Activated T-cell treated with anti-CD3 and anti-CD28 coated beads, Interleukin-2, amount 50 U/mL, for 24 hours (primary cell): ENCODE data around the gene PRDM11.

Source experiments
- DNase-seq: peaks from one replicate; pipeline ENCODE4 v3.0.0-alpha.2; 2020
- H3K27ac Mint-ChIP-seq: 2 replicates; pipeline ENCODE4 v1.8.0; 2020; ENCODE audit warnings: mild to moderate bottlenecking, mixed read lengths
- H3K27me3 Mint-ChIP-seq: 2 replicates; pipeline ENCODE4 v1.8.0; 2020; ENCODE audit warnings: mixed read lengths
- H3K36me3 Mint-ChIP-seq: 2 replicates; pipeline ENCODE4 v1.8.0; 2020; ENCODE audit warnings: low read depth, mixed read lengths
- H3K4me1 Mint-ChIP-seq: 2 replicates; pipeline ENCODE4 v1.8.0; 2020; ENCODE audit warnings: low read depth, mixed read lengths
- H3K4me3 Mint-ChIP-seq: 2 replicates; pipeline ENCODE4 v1.8.0; 2020; ENCODE audit warnings: mild to moderate bottlenecking, moderate library complexity, mixed read lengths
- H3K9me3 Mint-ChIP-seq: 2 replicates; pipeline ENCODE4 v1.8.0; 2020; ENCODE audit warnings: mixed read lengths

PRDM11 gene

DNA sequence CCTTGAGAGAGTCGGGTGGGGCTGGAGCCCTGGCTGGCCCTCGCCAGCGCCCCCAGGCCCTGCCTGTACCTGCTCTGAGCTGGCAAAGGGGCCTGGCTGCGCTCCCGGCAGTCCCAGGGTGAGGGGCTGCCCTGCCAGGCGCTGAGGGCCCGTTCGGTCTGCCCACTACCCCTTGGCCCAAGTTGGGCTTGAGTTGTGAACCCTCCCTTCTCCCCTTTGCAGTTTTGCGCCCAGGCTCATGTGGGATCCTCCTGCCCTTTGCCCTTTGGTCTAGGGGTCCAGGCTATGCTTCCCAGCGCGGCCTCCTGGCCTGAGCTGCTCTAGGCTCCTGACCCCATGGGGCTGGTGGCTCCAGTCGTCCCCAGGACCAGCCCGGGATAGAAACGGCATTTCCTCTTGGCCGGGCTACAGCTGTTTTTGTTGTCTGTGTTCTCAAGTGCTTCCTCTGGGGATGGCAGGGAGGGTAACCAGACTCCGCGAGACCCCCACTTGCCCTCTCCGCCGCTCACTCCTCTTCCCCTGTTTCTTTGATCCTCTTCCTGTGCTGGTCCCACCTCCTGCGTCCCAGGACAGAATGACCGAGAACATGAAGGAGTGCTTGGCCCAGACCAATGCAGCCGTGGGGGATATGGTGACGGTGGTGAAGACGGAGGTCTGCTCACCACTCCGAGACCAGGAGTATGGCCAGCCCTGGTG lies 34.9 kb downstream of the PRDM11 start:
- peaks cover 14% of the 10 kb centered on the region for H3K4me1 Mint-ChIP-seq
- no peaks in the 10 kb centered on the region for H3K9me3 Mint-ChIP-seq
- peaks cover 4% of the 10 kb centered on the region for H3K36me3 Mint-ChIP-seq
- peaks cover 29% of the 10 kb centered on the region for H3K27me3 Mint-ChIP-seq
- H3K27ac Mint-ChIP-seq = no peak overlapping the region
- no peak overlapping the region for H3K4me3 Mint-ChIP-seq
- DNase-seq = no peak

DNA sequence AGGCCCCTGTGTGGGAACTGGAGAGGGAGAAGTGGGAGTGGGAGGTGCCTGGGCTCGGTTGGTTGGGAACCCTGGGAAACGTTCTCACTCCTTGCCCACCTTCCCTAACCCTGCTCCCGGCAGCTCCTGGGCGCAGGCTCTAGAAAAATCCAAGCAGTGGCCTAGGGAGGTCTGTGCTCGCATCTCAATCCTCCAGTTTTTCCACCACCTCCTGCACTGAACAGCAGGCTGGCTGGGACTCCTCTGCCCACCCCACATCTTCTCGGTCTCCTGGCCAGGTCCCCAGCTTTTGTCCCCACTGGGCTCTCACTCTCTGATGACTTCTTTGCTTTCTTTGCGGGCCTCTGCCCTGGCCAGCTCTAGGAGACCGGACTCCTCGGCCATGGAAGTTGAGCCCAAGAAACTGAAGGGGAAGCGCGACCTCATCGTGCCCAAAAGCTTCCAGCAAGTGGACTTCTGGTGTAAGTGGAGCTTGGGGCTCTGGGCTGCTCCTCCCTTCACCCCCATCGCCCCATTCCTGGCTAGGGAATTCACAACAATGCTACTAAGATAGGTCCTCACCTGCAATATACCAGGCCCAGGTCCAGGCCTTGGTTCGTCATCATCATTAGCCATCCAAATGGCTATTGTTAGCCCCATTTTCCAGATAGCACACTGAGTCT lies 35.6 kb downstream of the PRDM11 start:
- peaks cover 14% of the 10 kb centered on the region for H3K4me1 Mint-ChIP-seq
- H3K27ac Mint-ChIP-seq = no peak overlapping the region
- H3K4me3 Mint-ChIP-seq = no peak overlapping the region
- DNase-seq = no peak
- H3K9me3 Mint-ChIP-seq = no peaks in the 10 kb centered on the region
- H3K27me3 Mint-ChIP-seq = peaks cover 29% of the 10 kb centered on the region
- peaks cover 6% of the 10 kb centered on the region for H3K36me3 Mint-ChIP-seq

DNA sequence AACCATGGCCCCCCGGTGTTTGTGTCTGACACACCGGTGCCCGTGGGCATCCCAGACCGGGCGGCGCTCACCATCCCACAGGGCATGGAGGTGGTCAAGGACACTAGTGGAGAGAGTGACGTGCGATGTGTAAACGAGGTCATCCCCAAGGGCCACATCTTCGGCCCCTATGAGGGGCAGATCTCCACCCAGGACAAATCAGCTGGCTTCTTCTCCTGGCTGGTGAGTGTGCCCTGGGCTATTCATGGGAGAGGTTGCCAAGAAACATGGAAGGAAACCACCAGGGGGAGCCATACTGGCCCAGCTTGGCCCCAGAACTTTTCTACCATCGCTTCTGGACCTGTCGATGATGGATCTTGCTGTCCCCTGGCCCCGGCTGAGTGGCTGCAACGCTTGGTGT lies 36.5 kb downstream of the PRDM11 start:
- DNase-seq = no peak
- H3K4me1 Mint-ChIP-seq = peaks cover 14% of the 10 kb centered on the region
- no peaks in the 10 kb centered on the region for H3K9me3 Mint-ChIP-seq
- peaks cover 13% of the 10 kb centered on the region for H3K36me3 Mint-ChIP-seq
- peaks cover 22% of the 10 kb centered on the region for H3K27me3 Mint-ChIP-seq
- no peak overlapping the region for H3K4me3 Mint-ChIP-seq
- H3K27ac Mint-ChIP-seq = no peak overlapping the region

DNA sequence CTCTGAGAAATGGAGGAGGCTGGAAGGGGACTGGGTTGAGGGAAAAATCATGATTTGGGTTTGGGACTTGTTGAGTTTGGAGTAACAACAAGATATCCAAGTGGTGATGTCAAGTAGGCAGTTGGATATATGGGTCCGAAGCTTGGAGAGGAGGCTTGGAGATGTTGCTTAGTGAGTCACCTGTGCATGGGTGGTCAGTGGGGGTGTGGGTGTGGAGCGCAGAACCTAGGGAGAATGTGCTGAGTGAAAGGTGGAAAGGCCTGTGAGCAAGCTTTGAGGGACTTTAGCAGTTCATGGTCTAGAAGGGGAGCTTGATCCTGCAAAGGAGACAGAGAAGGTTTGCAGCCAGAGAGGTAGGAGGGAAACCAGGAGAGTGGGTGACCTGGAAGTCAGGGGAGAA lies 38.2 kb downstream of the PRDM11 start:
- Mint-ChIP-seq H3K36me3 (peaks cover 18% of the 10 kb centered on the region), H3K4me3 (no peak overlapping the region), H3K27ac (no peak overlapping the region), H3K9me3 (no peaks in the 10 kb centered on the region), H3K27me3 (peaks cover 5% of the 10 kb centered on the region), H3K4me1 (peaks cover 4% of the 10 kb centered on the region)
- DNase-seq = no peak

DNA sequence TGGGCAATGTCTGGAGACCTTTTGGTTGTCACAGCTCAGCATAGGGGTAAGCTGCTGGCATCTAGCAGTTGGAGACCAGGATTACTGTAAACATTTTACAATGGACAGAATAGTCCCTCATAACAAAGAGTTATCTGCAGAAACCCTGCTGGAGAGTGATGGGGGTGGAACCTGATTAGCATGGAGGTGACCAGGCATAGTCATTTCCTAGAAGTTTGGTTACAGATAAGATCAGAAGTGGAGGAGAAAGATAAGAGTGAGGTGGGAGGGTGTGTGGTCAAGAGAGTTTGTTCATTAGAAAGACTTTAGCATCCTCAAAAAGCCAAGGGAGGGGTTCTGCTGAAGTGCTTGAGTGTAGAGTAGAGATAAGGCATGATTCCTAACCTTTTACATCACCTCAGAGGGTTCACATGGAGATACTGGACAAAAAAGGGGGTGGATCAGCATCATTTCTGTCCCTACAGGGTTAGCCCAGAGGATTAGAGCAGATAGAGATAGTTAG lies 38.8 kb downstream of the PRDM11 start:
- Mint-ChIP-seq H3K27me3 (no peaks in the 10 kb centered on the region), H3K36me3 (peaks cover 18% of the 10 kb centered on the region), H3K4me1 (no peaks in the 10 kb centered on the region), H3K4me3 (no peak overlapping the region), H3K27ac (no peak overlapping the region), H3K9me3 (no peaks in the 10 kb centered on the region)
- no peak for DNase-seq

DNA sequence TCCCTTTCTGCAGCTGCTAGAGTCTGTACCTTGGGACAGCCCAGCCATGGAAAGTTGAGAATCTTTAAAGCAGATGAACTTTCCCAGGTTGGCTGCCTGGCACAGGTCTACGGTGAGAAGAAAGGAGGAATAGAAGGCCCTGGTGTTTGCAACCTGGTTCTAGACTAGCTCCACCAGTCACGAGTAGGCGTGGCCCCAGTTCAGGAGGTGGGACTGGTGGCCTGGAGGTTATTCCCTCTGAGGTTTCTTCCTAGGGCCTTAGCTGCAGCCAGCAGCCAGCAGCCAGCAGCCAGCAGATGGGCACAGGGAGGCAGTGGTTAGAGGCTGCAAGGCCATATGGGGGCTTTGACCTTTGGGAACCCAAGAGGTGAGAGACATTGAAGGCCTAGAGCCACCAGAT lies 40.9 kb downstream of the PRDM11 start:
- no peak overlapping the region for H3K4me3 Mint-ChIP-seq
- H3K4me1 Mint-ChIP-seq = no peaks in the 10 kb centered on the region
- H3K27me3 Mint-ChIP-seq = no peaks in the 10 kb centered on the region
- peaks cover 18% of the 10 kb centered on the region for H3K36me3 Mint-ChIP-seq
- DNase-seq = no peak
- H3K27ac Mint-ChIP-seq = no peak overlapping the region
- H3K9me3 Mint-ChIP-seq = no peaks in the 10 kb centered on the region

DNA sequence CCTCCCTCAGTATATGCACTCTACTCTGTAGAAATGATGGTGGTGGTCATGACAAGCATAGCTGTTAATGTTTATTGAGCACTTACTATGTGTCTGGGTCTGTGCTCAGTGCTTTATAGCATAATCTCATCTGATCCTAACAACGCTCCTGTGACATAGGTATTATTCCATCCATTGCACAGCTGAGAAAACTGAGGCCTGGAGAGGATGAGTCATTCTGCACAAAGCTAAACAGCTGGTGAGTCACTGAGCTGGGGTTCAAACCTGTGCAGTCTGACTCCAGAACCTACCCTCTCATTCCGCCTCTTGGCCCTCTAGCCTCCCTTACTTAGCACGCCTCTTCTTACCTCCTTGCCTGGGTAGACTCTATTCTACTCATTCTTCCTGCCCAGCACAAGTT lies 41.7 kb downstream of the PRDM11 start:
- H3K4me1 Mint-ChIP-seq = no peaks in the 10 kb centered on the region
- H3K27me3 Mint-ChIP-seq = no peaks in the 10 kb centered on the region
- no peak overlapping the region for H3K4me3 Mint-ChIP-seq
- DNase-seq = no peak
- no peaks in the 10 kb centered on the region for H3K9me3 Mint-ChIP-seq
- no peak overlapping the region for H3K27ac Mint-ChIP-seq
- H3K36me3 Mint-ChIP-seq = peaks cover 18% of the 10 kb centered on the region

DNA sequence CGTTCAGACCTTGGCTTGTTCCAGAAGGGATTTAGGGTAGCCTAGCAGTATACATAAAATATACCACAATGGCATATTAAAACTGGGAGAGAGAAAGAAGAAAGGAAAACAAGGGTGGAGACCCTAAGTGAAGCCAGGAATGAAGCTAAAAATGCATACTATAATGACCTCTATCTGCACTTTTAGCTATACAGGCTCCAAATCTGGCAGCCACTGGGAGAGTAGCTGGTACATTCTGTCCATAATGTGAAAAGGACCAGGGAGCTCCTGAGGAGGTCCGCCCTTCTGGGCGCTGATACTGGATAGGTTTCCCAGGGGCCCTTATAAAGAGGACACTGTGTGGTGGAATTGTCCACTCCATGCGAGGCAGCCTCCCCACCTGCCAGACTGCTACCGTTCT lies 42.8 kb downstream of the PRDM11 start:
- H3K4me1 Mint-ChIP-seq = no peaks in the 10 kb centered on the region
- no peak overlapping the region for H3K4me3 Mint-ChIP-seq
- no peak overlapping the region for H3K27ac Mint-ChIP-seq
- peaks cover 18% of the 10 kb centered on the region for H3K36me3 Mint-ChIP-seq
- no peak for DNase-seq
- no peaks in the 10 kb centered on the region for H3K27me3 Mint-ChIP-seq
- H3K9me3 Mint-ChIP-seq = no peaks in the 10 kb centered on the region

DNA sequence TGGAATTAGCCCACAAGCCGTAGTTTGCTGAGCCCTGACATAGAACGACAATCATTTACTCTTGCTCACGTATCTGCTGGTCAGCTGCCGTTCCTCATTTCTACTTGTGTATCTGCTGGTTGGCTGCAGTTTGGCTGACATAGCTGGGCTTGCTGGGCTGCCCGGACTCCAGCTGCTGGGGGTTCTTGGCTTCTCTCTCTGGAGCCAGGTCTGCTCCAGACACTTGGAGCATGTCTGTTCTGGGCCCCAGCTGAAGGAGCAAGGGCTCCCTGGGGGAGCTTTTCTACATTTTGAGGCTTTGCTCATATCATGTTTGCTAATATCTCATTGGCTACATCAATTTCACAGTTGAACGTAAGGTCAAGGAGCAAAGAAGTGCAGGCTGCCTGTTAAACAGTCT lies 47.3 kb downstream of the PRDM11 start:
- Mint-ChIP-seq H3K27ac (no peak overlapping the region), H3K36me3 (no peaks in the 10 kb centered on the region), H3K4me3 (no peak overlapping the region), H3K27me3 (no peaks in the 10 kb centered on the region), H3K9me3 (no peaks in the 10 kb centered on the region), H3K4me1 (no peaks in the 10 kb centered on the region)
- DNase-seq = no peak

DNA sequence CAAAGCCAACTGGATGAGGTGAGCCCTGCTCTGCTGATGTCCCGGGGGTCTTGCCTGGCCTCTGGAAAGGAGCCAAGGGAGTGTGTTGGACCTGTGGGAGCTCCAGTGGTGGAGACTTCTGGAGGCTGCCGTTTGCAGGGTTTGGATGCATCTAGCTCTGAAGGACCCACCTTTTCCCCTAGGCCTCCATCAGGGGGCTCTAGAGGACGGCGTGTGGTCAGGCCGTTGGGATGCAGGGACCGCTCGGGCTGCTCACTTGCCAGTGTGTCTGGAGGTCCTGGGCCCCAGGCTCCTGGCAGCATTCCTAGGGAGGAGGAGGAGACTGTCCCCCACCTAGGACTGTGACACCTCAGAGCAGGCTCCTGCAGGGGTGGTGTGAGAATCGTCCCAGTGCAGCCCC lies 58.3 kb downstream of the PRDM11 start:
- Mint-ChIP-seq H3K4me3 (no peak overlapping the region), H3K27me3 (no peaks in the 10 kb centered on the region), H3K4me1 (no peaks in the 10 kb centered on the region), H3K36me3 (peaks cover 16% of the 10 kb centered on the region), H3K9me3 (peaks cover 4% of the 10 kb centered on the region), H3K27ac (no peak overlapping the region)
- no peak for DNase-seq

DNA sequence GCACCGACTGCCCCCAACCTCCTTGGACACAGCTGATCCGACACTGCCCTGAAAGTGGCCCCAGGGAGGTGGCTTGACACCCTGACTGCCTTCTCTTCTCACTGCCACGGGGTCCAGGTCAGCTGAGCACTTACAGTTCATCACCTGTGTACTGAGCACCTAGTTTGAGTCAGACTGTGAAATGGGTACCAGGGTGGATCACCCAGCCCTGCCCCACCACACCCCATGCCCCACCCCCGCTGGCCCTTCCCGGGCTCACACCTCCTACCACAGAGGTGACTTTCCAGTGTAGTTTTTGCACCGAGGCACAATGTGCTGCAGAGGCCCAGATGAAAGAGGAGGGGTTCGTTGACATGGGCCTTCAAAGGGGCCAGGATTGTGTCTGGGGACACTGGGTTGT lies 59.5 kb downstream of the PRDM11 start:
- Mint-ChIP-seq H3K27me3 (no peaks in the 10 kb centered on the region), H3K27ac (no peak overlapping the region), H3K36me3 (peaks cover 16% of the 10 kb centered on the region), H3K4me3 (no peak overlapping the region), H3K4me1 (no peaks in the 10 kb centered on the region), H3K9me3 (peaks cover 4% of the 10 kb centered on the region)
- DNase-seq = no peak

DNA sequence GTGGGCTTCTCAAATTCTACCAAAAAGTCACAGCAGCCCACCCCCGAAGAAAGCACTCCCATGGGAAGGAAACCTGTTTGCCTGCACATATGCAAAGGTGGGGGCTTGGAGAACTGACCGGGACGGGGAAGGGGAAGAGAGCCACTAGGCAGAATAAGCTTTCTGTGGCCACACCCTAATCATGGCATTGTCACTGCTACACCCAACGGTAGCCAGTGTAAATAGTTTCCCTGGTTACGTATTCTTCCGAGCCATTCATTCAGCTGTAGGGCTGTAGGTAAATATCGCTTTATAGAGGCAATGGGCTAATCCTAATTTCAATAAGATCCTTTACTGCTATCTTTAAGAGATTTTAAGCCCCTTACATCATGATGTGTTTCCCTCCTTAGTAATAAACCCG lies 61.7 kb downstream of the PRDM11 start:
- no peak for DNase-seq
- H3K27ac Mint-ChIP-seq = no peak overlapping the region
- H3K4me3 Mint-ChIP-seq = no peak overlapping the region
- no peaks in the 10 kb centered on the region for H3K9me3 Mint-ChIP-seq
- no peaks in the 10 kb centered on the region for H3K27me3 Mint-ChIP-seq
- H3K36me3 Mint-ChIP-seq = peaks cover 14% of the 10 kb centered on the region
- H3K4me1 Mint-ChIP-seq = no peaks in the 10 kb centered on the region

DNA sequence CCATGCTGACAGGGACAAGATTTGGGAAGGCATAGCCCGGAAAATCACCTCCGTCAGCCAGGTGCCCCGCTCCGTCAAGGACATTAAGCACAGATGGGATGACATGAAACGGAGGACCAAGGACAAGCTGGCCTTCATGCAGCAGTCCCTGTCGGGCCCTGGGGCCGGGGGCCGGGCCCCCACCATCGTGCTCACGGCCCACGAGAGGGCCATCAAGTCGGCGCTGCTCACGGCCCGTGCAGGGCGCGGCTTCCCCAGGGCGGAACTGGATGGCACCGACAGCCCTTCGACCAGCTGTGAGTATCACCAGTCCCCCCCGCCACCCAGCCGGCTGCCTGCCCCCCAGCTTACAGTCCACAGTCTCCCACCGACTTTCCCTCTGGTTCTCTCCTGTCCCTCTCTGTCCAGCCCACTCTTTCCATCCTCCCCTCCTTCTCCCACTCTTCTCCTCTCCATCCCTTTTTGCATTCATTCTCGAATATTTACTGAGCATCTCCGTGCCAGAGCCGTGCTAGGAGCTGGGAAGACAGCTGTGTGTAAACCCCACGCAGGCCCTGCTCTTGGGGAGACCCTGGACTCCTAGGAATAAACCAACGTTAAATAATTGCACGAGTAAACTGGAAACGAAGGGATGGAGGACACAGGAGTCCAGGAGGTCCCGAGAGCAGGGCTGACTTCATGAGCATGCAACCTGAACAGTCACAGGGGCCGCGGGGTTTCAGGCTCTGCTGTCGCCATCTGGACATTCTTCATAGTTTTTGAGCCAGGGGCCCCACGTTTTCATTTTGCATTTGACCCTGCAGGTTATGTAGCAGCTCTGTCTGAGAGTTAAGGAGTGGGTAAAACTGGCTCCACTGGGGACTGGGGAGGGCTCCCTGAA lies 62.8 kb downstream of the PRDM11 start:
- Mint-ChIP-seq H3K4me1 (no peaks in the 10 kb centered on the region), H3K9me3 (no peaks in the 10 kb centered on the region), H3K27me3 (no peaks in the 10 kb centered on the region), H3K36me3 (peaks cover 14% of the 10 kb centered on the region), H3K27ac (no peak overlapping the region), H3K4me3 (no peak overlapping the region)
- DNase-seq = no peak

DNA sequence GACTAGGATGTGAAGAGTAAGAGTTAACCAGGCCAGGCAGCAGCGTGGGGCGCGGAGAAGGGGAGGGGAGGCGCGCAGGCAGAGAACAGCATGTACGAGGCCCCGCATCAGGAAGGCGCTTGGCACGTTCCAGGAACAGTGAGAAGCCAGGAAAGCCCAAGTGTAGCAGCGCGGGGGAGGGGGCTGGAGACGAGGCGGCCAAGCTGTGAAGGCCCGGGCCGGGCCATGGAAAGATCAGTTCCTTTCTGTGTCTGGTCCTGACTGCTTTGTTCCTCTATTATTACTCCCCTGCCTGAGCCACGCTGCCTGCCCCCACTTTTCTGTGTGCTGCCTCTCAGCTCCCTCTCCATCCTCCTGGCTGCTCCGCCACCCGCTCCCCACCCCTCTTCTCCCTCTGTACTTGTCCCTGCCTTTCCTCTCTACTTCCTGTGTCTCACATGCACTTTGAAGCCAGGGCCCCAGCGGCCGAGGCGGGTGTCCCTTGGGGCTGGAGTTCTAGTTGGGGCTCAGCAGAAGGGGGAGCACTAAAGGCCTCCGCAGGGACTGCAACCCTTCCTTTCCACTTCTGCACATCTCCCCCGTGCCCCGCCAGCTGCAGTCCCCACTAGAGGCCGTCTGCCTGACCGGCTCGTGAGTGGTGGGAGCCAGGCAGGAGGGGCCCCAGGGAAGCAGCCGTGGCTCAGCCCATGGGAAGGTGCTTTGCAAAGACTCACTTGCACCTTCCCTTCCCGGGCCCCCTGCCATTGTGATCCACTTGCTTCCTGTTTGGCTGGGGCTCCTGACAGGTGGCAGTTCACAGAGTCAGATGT lies 63.7 kb downstream of the PRDM11 start:
- Mint-ChIP-seq H3K27ac (no peak overlapping the region), H3K4me3 (no peak overlapping the region), H3K4me1 (peaks cover under 1% of the 10 kb centered on the region), H3K36me3 (peaks cover 14% of the 10 kb centered on the region), H3K27me3 (no peaks in the 10 kb centered on the region), H3K9me3 (no peaks in the 10 kb centered on the region)
- DNase-seq = no peak
